GM12891 (cell line): Measurements from ENCODE around the gene ZNF135.

Experiments
- POLR2A ChIP-seq: IDR thresholded peaks from 2 replicates; pipeline ENCODE4 v1.6.1; 2011; ENCODE audit warnings: low read depth, low read length, control low read depth
- POLR2AphosphoS5 ChIP-seq: IDR thresholded peaks from 2 replicates; pipeline ENCODE4 v1.6.1; 2011; ENCODE audit warnings: low read depth, low read length, control low read depth
- POU2F2 ChIP-seq: IDR thresholded peaks from 2 replicates; pipeline ENCODE4 v1.6.1; 2011; ENCODE audit warnings: low read depth, mild to moderate bottlenecking, control low read depth, low read length, moderate library complexity
- TAF1 ChIP-seq: IDR thresholded peaks from 2 replicates; pipeline ENCODE4 v1.6.1; 2011; ENCODE audit warnings: low read depth, low read length, control low read depth

GRCh38 chr19:58056261-58056660 lies 2.8 kb upstream of the ZNF135 start:
- TF ChIP-seq POLR2A (no peak), POLR2AphosphoS5 (no peak), TAF1 (no peak), POU2F2 (no peak)
